Occipital lobe (tissue), 2 donors: Measurements from ENCODE around the gene SNRNP70. TPM values are rescaled to one million over a fixed set of nuclear protein-coding genes. Genes with fewer than 3 reads are reported as not detected.

Source experiments
- small RNA-seq: library from RNA; depleted of rRNA; stranded (forward); fragments of <200 nt; gene quantifications from one replicate; pipeline ENCODE3, GENCODE V24; 2014
- total RNA-seq: library from RNA; depleted of rRNA; stranded (reverse); fragments of >200 nt; gene quantifications from one replicate; pipeline ENCODE4 v1.2.3, GENCODE V29; 2014

The SNRNP70 gene
- total RNA-seq, 1 donor from 2014 or later = 112 TPM

Small RNA genes within 50 kb of the gene (small RNA-seq; reads per million reads assigned to genes)
- not detected for gene RN7SL708P

Other genes starting within 250 kb of the SNRNP70 start
- gene HSD17B14, start 249.0 kb upstream of the SNRNP70 start, total RNA-seq = 2.5 TPM
- gene PLEKHA4, start 216.8 kb upstream of the SNRNP70 start, total RNA-seq = 0.31 TPM
- 24.6 TPM for gene PPP1R15A, start 213.0 kb upstream of the SNRNP70 start, total RNA-seq
- not detected for gene TULP2, start 186.7 kb upstream of the SNRNP70 start, total RNA-seq
- gene NUCB1, start 185.1 kb upstream of the SNRNP70 start, total RNA-seq = 42.6 TPM
- gene DHDH, start 151.8 kb upstream of the SNRNP70 start, total RNA-seq = not detected
- gene BAX, start 130.6 kb upstream of the SNRNP70 start, total RNA-seq = 12.5 TPM
- 677 TPM for gene FTL, start 120.1 kb upstream of the SNRNP70 start, total RNA-seq
- 14.2 TPM for gene GYS1, start 92.1 kb upstream of the SNRNP70 start, total RNA-seq
- gene RUVBL2, start 91.6 kb upstream of the SNRNP70 start, total RNA-seq = 81.4 TPM
- gene LHB, start 68.4 kb upstream of the SNRNP70 start, total RNA-seq = not detected
- not detected for gene CGB3, start 61.1 kb upstream of the SNRNP70 start, total RNA-seq
- gene CGB2, start 53.6 kb upstream of the SNRNP70 start, total RNA-seq = not detected
- not detected for gene CGB1, start 48.6 kb upstream of the SNRNP70 start, total RNA-seq
- gene CGB5, start 41.6 kb upstream of the SNRNP70 start, total RNA-seq = not detected
- not detected for gene CGB8, start 36.3 kb upstream of the SNRNP70 start, total RNA-seq
- not detected for gene CGB7, start 27.7 kb upstream of the SNRNP70 start, total RNA-seq
- gene NTF4, start 20.6 kb upstream of the SNRNP70 start, total RNA-seq = not detected
- gene KCNA7, start 12.8 kb upstream of the SNRNP70 start, total RNA-seq = under 0.01 TPM
- gene LIN7B, start 28.9 kb downstream of the SNRNP70 start, total RNA-seq = 28.7 TPM
- gene C19orf73, start 33.7 kb downstream of the SNRNP70 start, total RNA-seq = 0.47 TPM
- gene PPFIA3, start 34.1 kb downstream of the SNRNP70 start, total RNA-seq = 35.9 TPM
- 0.47 TPM for gene HRC, start 69.9 kb downstream of the SNRNP70 start, total RNA-seq
- gene TRPM4, start 72.3 kb downstream of the SNRNP70 start, total RNA-seq = 4.7 TPM
- gene SLC6A16, start 239.7 kb downstream of the SNRNP70 start, total RNA-seq = not detected
- 1.1 TPM for gene CD37, start 250.0 kb downstream of the SNRNP70 start, total RNA-seq